H1 (cell line): Measurements from ENCODE around the gene SOCS6.

ENCODE experiments used
- EZH2 ChIP-seq: fragments of 200-600 bp; sonication (generic); IDR thresholded peaks from 2 replicates; pipeline ENCODE4 v1.7.1; 2012; ENCODE audit warnings: low read depth, mild to moderate bottlenecking, moderate library complexity, low read length, inconsistent platforms; ENCODE audit not compliant: severe bottlenecking
- TF ChIP-seq, protein P1 (sequence below), 3 experiments: IDR thresholded peaks; 1 replicate in 2 of 3; 2 replicates in 1 of 3; pipeline versions ENCODE4 v1.5.1 to v1.6.1; 2011; ENCODE audit warnings: low read length in 3 of 3, mild to moderate bottlenecking in 3 of 3, inconsistent platforms in 2 of 3, low read depth in 1 of 3, moderate library complexity in 1 of 3; ENCODE audit not compliant: insufficient read depth in 1 of 3; ENCODE audit errors: control extremely low read depth in 1 of 3

GRCh38 chr18:70333757-70334156 is 44.9 kb downstream of the SOCS6 start:
- no peak for TF ChIP-seq EZH2
- TF ChIP-seq, protein P1, sequence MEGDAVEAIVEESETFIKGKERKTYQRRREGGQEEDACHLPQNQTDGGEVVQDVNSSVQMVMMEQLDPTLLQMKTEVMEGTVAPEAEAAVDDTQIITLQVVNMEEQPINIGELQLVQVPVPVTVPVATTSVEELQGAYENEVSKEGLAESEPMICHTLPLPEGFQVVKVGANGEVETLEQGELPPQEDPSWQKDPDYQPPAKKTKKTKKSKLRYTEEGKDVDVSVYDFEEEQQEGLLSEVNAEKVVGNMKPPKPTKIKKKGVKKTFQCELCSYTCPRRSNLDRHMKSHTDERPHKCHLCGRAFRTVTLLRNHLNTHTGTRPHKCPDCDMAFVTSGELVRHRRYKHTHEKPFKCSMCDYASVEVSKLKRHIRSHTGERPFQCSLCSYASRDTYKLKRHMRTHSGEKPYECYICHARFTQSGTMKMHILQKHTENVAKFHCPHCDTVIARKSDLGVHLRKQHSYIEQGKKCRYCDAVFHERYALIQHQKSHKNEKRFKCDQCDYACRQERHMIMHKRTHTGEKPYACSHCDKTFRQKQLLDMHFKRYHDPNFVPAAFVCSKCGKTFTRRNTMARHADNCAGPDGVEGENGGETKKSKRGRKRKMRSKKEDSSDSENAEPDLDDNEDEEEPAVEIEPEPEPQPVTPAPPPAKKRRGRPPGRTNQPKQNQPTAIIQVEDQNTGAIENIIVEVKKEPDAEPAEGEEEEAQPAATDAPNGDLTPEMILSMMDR (IDR thresholded peaks at IDR 0.05; ENCODE audit: control extremely low read depth in 1 of 3, insufficient read depth in 1 of 3, low read depth in 1 of 3, low read length in 3 of 3), result no peak
